ENCODE results near the gene PPT1. TPM values are rescaled to one million over a fixed set of nuclear protein-coding genes. Genes with fewer than 3 reads are reported as not detected.

PPT1 gene
- total and polyA plus RNA-seq, 2 experiments from 2014 or later, result 67.4 to 202 TPM

DNA sequence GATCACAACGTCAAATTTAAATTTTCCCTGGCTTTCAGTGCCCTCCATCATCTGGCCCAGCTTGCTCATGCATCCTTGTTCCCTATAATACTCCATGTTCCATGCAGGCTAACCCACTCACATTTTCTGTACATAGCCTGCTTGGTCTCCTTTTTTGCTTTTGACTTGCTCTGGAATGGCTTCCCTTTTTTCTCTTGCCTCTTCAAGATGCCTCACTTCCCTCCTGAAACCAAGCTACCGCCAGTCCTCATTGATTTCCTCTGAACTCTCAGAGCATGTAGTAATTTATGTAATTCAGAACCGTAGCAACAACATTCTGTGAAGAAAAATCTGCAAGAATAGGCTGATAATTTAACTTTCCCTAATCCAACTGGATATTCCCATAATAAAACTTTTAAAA, 46.2 kb downstream of the PPT1 start (continued):
- no peak for TF ChIP-seq ZNF462 (CRISPR knock-in tag; IDR thresholded peaks at IDR 0.05)
- no peak for TF ChIP-seq ETS1 (IDR thresholded peaks at IDR 0.05)
- TF ChIP-seq POLR2AphosphoS5 (IDR thresholded peaks at IDR 0.05; ENCODE audit: low read depth), result no peak
- no peak for TF ChIP-seq ZNF114 (CRISPR knock-in tag; IDR thresholded peaks at IDR 0.05)

DNA sequence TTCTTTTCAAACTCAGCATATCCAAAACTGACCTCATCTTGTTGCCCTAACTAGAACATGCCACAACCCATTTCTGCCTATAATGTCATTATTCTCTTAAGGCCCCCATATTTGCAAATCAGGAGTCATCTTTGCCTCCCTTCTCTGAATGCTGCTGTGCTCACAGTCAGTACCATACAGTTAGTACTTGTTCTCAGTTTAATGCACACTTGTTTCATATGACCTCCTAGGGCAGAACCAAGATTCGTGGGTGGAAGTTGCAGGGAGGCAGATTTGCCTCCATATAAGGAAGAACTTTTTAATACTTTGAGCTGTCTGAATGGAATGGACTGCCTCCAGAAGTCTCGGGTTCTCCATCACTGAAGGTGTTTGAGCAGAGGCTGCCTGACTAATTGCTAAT, 47.3 kb downstream of the PPT1 start:
- peaks cover 9% of the 10 kb centered on the region for H3K36me3 Mint-ChIP-seq (ENCODE audit: low read depth)
- Histone ChIP-seq H3K4me1 (ENCODE audit: insufficient read depth) (no peaks in the 10 kb centered on the region), H3K4me2 (no peak overlapping the region), H3K27ac (ENCODE audit: low read depth) (0 out of 2 replicates have a peak overlapping the region, but pooled peaks have one; percentile 7), H3K36me3 (ENCODE audit: insufficient read depth) (peaks cover 5% of the 10 kb centered on the region), H3F3A (replicated peaks; ENCODE audit: low read depth) (no peaks in the 10 kb centered on the region), H3K27me3 (ENCODE audit: insufficient read depth) (no peaks in the 10 kb centered on the region), H3K9me2 (ENCODE audit: insufficient read depth) (no peaks in the 10 kb centered on the region), H3K4me3 (no peak overlapping the region), H4K20me1 (replicated peaks; ENCODE audit: insufficient read depth) (peaks cover 72% of the 10 kb centered on the region), H3K79me2 (replicated peaks; ENCODE audit: insufficient read depth) (peaks cover 100% of the 10 kb centered on the region), H2AFZ (no peak overlapping the region)
- no peaks in the 10 kb centered on the region for H3K27me3 Mint-ChIP-seq (ENCODE audit: insufficient read depth, low read depth, poor library complexity)
- peaks cover 9% of the 10 kb centered on the region for H3K4me1 Mint-ChIP-seq
- no peak overlapping the region for H3K27ac Mint-ChIP-seq
- H3K4me3 Mint-ChIP-seq, result no peak overlapping the region
- no peaks in the 10 kb centered on the region for H3K9me3 Mint-ChIP-seq
- DNase-seq (ENCODE audit: low spot score) (no peak), ATAC-seq (no peak)
- TF ChIP-seq JUNB (IDR thresholded peaks at IDR 0.05; ENCODE audit: unreplicated experiment), result no peak
- no peak for TF ChIP-seq ZNF331 (CRISPR knock-in tag; IDR thresholded peaks at IDR 0.05; ENCODE audit: low read depth)
- no peak for TF ChIP-seq EZH2 (IDR thresholded peaks at IDR 0.05; ENCODE audit: low read depth, unreplicated experiment)
- TF ChIP-seq CREB1 (CRISPR knock-in tag; IDR thresholded peaks at IDR 0.05; ENCODE audit: low read depth), result no peak
- no peak for TF ChIP-seq REST (IDR thresholded peaks at IDR 0.05; ENCODE audit: unreplicated experiment)
- TF ChIP-seq ZNF114 (CRISPR knock-in tag; IDR thresholded peaks at IDR 0.05), result no peak
- TF ChIP-seq STAT1 (IDR thresholded peaks at IDR 0.05; ENCODE audit: unreplicated experiment), result no peak
- no peak for TF ChIP-seq NANOG (IDR thresholded peaks at IDR 0.05; ENCODE audit: borderline replicate concordance)
- TF ChIP-seq POLR2AphosphoS5 (IDR thresholded peaks at IDR 0.05; ENCODE audit: low read depth), result no peak
- no peak for TF ChIP-seq ETS1 (IDR thresholded peaks at IDR 0.05)
- TF ChIP-seq EZH2phosphoT487 (IDR thresholded peaks at IDR 0.05; ENCODE audit: unreplicated experiment), result no peak
